Adrenal gland (tissue), 12 donors: ENCODE results near the gene COL2A1. TPM values are rescaled to one million over a fixed set of nuclear protein-coding genes. Genes with fewer than 3 reads are reported as not detected.

Source experiments
- DNase-seq, 7 donors: peaks; one replicate each; pipeline ENCODE4 v3.0.0-alpha.2; 2019 to 2020
- H3K27ac ChIP-seq, 5 donors: fragments of 200-600 bp; sonication (generic) in 4 of 5; 1 replicate in 3 of 5; 2 replicates in 2 of 5; pipeline versions ENCODE4 v1.5.1 to v1.8.0; 2016 to 2020; ENCODE audit warnings: mild to moderate bottlenecking in 1 of 5
- H3K27me3 ChIP-seq: fragments of 200-600 bp; 2 replicates; pipeline ENCODE4 v1.8.0; 2021
- H3K36me3 ChIP-seq, 2 donors: fragments of 200-600 bp; replicated peaks in 1 of 2; 1 replicate in 1 of 2; 2 replicates in 1 of 2; pipeline versions ENCODE4 v1.5.1 to v1.8.0; 2018 to 2022
- H3K4me1 ChIP-seq, 2 donors: fragments of 200-600 bp; replicated peaks in 1 of 2; 1 replicate in 1 of 2; 2 replicates in 1 of 2; pipeline versions ENCODE4 v1.5.1 to v1.8.0; 2018 to 2021
- H3K4me3 ChIP-seq, 4 donors: fragments of 200-600 bp; sonication (generic) in 3 of 4; one replicate each; pipeline ENCODE4 v1.5.1; 2016 to 2018
- H3K9me3 ChIP-seq, 3 donors: fragments of 200-600 bp; sonication (generic) in 1 of 3; replicated peaks in 1 of 3; 1 replicate in 2 of 3; 2 replicates in 1 of 3; pipeline versions ENCODE4 v1.5.1 to v1.8.0; 2016 to 2021
- CTCF ChIP-seq, 6 experiments: fragments of 450-650 bp in 4 of 6; fragments of 200-600 bp in 2 of 6; sonication (generic) in 1 of 6; IDR thresholded peaks; 1 replicate in 5 of 6; 2 replicates in 1 of 6; pipeline versions ENCODE4 v1.5.1 to v1.8.0; 2016 to 2021; ENCODE audit warnings: antibody characterized with exemption in 6 of 6, mild to moderate bottlenecking in 2 of 6, moderate library complexity in 1 of 6
- POLR2A ChIP-seq, 2 donors: fragments of 450-650 bp; IDR thresholded peaks; one replicate each; pipeline ENCODE4 v1.6.1; 2017; ENCODE audit warnings: antibody characterized with exemption in 2 of 2, mild to moderate bottlenecking in 2 of 2, moderate library complexity in 1 of 2
- WGBS, 4 donors: extraction: QIAGEN DNeasy Blood & Tissue Kit in 2 of 4; methylation state at CpG; one replicate each; pipeline versions ENCODE4 v1.1.5 to v1.1.7; 2013 to 2017; 5-methylcytosine and 5-hydroxymethylcytosine counted together
- intact Hi-C, 2 donors: fragments of 100-400 bp; cut with DNase I; formaldehyde crosslinking; loops; one replicate each; pipeline versions ENCODE4 v1.14.1 to v1.15.0; 2022 to 2023
- polyA plus RNA-seq, 3 donors: library from polyadenylated mRNA; stranded (reverse); fragments of 200-250 nt in 2 of 3; fragments of 350-450 nt in 1 of 3; fragmentation: Illumina TruSeq in 1 of 3; extraction: RNeasy Lipid Tissue Mini Kit (QIAGEN cat#74804) in 1 of 3; gene quantifications; one replicate each; pipeline ENCODE4 v1.2.3, GENCODE V29; 2013 to 2014
- total RNA-seq, 9 donors: library from RNA; depleted of rRNA in 4 of 9; stranded (reverse); fragments of >200 nt in 4 of 9; fragments of 120-200 nt in 1 of 9; fragmentation: NEBNext Ultra II Directional in 1 of 9; extraction: Animal tissue kit (Norgen Biotek cat#: 25700) in 1 of 9; gene quantifications; one replicate each; pipeline versions ENCODE4 v1.1.0 to v1.2.4, GENCODE V29; 2013 to 2023
- donor health status: healthy with polysubstance abuse.
- donor health status: Bipolar disorder and iron deficiency.
- donor health status: DM: yes; HTN: yes; CAD: no.
- donor health status: DM: no; HTN: no; CAD: no.
- donor health status: DM: no; HTN: no; CAD: no.
- donor health status: DM: yes; HTN: yes; CAD: no.

The COL2A1 gene
- total and polyA plus RNA-seq, 12 donors: 0.07 to 18.2 (median 0.25) TPM; not detected in 3

DNA sequence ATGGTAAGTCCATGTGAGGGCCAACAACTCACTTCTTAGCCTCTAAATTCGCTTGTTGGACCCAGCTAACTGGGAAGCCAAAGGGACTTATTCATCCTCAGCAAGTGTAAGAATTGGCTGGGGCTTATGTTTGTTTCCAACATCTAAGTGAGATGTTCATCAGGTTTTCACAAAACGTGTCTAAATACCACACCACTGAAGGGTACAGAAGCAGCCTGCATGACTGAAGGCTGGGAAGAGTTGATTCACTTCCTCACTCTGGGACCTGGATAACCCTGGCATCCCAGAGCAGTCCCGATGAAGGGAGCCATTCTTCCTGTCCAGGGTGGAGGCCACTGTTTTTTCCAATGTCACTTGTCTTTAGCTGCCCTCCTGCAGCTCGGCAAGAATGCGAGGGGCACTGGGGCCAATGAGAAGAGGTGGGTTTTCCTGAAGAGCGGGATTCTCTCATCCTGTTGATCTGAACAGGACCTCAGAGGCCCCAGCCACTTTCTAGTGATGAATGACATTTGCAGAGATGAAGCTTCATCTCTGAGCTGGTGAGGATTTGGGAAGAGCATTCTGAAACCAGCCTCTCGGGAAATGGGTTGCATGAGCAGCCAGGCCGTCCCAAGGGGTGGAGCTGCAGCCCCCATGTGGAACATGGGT lies 12.2 kb upstream of the COL2A1 start:
- Histone ChIP-seq H3K4me1 (no peaks in the 10 kb centered on the region), H3K9me3 (no peaks in the 10 kb centered on the region), H3K27me3 (no peaks in the 10 kb centered on the region), H3K4me3 (no peak overlapping the region), H3K27ac (no peak overlapping the region), H3K36me3 (no peaks in the 10 kb centered on the region)
- intact Hi-C loops: no loop called here
- TF ChIP-seq CTCF (IDR thresholded peaks at IDR 0.05) (no peak), POLR2A (IDR thresholded peaks at IDR 0.05) (no peak)
- no peak for DNase-seq
- whole genome bisulfite sequencing, 4 donors: 66 to 71% (median 69%) methylated on average over 6 to 8 of the region's 8 CpGs

DNA sequence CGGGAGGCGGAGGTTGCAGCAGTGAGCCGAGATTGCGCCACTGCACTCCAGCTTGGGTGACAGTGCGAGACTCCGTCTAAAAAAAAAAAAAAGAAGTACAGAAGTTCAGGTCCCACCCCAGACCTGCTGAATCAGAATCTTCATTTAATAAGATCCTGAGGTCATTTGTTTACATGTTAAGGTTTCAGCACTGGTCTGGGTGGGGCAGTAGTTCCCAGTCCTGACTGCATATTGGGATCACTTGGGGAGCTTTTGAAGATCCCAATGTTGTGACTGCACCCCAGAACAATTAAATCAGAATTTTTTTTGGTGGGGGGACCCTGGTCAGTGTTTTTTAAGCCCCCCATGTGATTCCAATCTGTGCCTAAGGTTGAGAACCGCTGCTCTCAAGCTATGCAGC lies 11.7 kb upstream of the COL2A1 start:
- no peaks in the 10 kb centered on the region for H3K27me3 ChIP-seq
- intact Hi-C loops: no loop called here
- H3K4me1 ChIP-seq: no peaks in the 10 kb centered on the region
- no peaks in the 10 kb centered on the region for H3K36me3 ChIP-seq
- no peak for DNase-seq
- no peaks in the 10 kb centered on the region for H3K9me3 ChIP-seq
- WGBS, 4 donors: 86 to 94% (median 90%) methylated on average over 6 to 7 of the region's 7 CpGs
- no peak overlapping the region for H3K4me3 ChIP-seq
- H3K27ac ChIP-seq: no peak overlapping the region
- TF ChIP-seq CTCF (IDR thresholded peaks at IDR 0.05) (no peak), POLR2A (IDR thresholded peaks at IDR 0.05) (no peak)

DNA sequence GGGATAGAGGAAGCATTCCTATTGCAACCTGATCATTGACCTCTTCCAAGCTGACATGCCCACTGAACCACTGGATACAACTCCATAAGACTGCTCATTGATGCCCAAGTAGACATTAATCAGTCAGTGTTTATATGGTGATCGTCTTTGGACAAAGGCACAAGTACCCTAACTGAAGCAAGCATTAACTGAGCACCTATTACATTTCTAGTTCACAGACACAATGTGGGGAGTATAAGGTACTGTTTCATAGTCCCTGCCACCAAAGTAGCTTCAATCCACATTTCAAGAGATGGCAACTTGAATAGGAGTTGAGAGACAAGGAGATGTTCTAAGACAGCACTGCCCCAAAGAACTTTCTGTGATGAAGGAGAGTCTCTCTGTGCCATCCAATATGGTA lies 10.9 kb upstream of the COL2A1 start:
- no peak for DNase-seq
- 39 to 75% (median 57%) methylated on average over 1 of the region's 1 CpG for WGBS, 4 donors
- no peaks in the 10 kb centered on the region for H3K36me3 ChIP-seq
- H3K4me3 ChIP-seq: no peak overlapping the region
- intact Hi-C loops: no loop called here
- H3K4me1 ChIP-seq: no peaks in the 10 kb centered on the region
- H3K9me3 ChIP-seq: no peaks in the 10 kb centered on the region
- TF ChIP-seq CTCF (IDR thresholded peaks at IDR 0.05): no peak
- peaks cover 7% of the 10 kb centered on the region for H3K27me3 ChIP-seq
- no peak overlapping the region for H3K27ac ChIP-seq

- H3K27ac ChIP-seq: no peak overlapping the region
- no peaks in the 10 kb centered on the region for H3K9me3 ChIP-seq
- H3K4me1 ChIP-seq: no peaks in the 10 kb centered on the region
- WGBS, 4 donors: 59 to 70% (median 65%) methylated on average over 2 of the region's 2 CpGs
- intact Hi-C loops: no loop called here
- peaks cover 8% of the 10 kb centered on the region for H3K27me3 ChIP-seq
- H3K4me3 ChIP-seq: no peak overlapping the region
- TF ChIP-seq POLR2A (IDR thresholded peaks at IDR 0.05) (no peak), CTCF (IDR thresholded peaks at IDR 0.05) (no peak)
- no peaks in the 10 kb centered on the region for H3K36me3 ChIP-seq
- no peak for DNase-seq
Observed at GRCh38 chr12:48013287-48013686, 9.0 kb upstream of the COL2A1 start.
